GM18517 (cell line): ENCODE results near the gene CELSR3.

Source experiments
- ATAC-seq: cut with Tn5 transposase; IDR thresholded peaks from one replicate; pipeline ENCODE4 v1.9.1; 2021; ENCODE audit warnings: mild to moderate bottlenecking, moderate library complexity; ENCODE audit not compliant: unreplicated experiment

Gene CELSR3, protein sequence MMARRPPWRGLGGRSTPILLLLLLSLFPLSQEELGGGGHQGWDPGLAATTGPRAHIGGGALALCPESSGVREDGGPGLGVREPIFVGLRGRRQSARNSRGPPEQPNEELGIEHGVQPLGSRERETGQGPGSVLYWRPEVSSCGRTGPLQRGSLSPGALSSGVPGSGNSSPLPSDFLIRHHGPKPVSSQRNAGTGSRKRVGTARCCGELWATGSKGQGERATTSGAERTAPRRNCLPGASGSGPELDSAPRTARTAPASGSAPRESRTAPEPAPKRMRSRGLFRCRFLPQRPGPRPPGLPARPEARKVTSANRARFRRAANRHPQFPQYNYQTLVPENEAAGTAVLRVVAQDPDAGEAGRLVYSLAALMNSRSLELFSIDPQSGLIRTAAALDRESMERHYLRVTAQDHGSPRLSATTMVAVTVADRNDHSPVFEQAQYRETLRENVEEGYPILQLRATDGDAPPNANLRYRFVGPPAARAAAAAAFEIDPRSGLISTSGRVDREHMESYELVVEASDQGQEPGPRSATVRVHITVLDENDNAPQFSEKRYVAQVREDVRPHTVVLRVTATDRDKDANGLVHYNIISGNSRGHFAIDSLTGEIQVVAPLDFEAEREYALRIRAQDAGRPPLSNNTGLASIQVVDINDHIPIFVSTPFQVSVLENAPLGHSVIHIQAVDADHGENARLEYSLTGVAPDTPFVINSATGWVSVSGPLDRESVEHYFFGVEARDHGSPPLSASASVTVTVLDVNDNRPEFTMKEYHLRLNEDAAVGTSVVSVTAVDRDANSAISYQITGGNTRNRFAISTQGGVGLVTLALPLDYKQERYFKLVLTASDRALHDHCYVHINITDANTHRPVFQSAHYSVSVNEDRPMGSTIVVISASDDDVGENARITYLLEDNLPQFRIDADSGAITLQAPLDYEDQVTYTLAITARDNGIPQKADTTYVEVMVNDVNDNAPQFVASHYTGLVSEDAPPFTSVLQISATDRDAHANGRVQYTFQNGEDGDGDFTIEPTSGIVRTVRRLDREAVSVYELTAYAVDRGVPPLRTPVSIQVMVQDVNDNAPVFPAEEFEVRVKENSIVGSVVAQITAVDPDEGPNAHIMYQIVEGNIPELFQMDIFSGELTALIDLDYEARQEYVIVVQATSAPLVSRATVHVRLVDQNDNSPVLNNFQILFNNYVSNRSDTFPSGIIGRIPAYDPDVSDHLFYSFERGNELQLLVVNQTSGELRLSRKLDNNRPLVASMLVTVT (N-terminal part only)

GRCh38 chr3:48662753-48663488 lies at the start of gene CELSR3:
CELSR3 (minus strand) TSS chr3:48662886; CDS start chr3:48662634, 252 bp downstream.
- ATAC-seq, result no peak

- ATAC-seq, result no peak
These were observed 49.0 kb upstream of the CELSR3 start for GRCh38 chr3:48711727-48712126.

GRCh38 chr3:48709051-48709461 lies 46.4 kb upstream of the CELSR3 start:
- ATAC-seq, result no peak

DNA sequence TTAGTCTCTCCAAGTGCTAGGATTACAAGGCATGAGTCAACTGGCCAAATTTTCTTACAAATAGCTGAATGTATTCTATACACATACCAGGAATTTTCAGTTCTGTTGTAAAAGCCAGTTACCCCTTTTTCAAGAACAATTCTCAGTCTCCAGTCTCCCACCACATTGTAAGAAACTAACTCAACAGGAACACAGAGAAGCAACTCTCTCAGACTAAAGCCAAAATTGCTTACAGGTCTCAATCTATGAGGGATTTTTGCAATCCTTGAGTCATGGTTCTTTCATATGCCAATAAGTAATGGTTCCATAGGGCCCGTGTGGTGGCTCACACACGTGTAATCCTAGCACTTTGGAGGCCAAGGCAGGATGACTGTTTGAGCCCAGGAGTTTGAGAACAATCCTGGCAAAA lies 45.8 kb upstream of the CELSR3 start:
- no peak for ATAC-seq

DNA sequence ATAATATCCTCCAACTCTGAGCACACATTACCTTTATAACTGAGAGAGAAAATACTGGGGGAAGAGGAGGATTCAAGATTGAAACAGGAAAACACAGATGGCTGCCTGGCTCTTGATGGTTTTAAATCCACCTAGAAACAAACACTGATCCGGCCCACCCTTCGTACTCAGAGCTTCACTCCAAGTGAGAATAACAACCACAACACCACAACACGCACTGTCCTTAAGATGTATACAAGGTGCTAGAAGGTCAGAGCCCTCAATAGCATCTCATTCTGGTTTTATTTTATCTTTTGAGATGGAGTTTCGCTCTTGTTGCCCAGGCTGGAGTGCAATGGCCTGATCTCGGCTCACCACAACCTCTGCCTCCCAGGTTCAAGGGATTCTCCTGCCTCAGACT lies 44.5 kb upstream of the CELSR3 start:
- ATAC-seq, result no peak

- ATAC-seq, result no peak
These were observed 39.7 kb upstream of the CELSR3 start for GRCh38 chr3:48702320-48702920.

DNA sequence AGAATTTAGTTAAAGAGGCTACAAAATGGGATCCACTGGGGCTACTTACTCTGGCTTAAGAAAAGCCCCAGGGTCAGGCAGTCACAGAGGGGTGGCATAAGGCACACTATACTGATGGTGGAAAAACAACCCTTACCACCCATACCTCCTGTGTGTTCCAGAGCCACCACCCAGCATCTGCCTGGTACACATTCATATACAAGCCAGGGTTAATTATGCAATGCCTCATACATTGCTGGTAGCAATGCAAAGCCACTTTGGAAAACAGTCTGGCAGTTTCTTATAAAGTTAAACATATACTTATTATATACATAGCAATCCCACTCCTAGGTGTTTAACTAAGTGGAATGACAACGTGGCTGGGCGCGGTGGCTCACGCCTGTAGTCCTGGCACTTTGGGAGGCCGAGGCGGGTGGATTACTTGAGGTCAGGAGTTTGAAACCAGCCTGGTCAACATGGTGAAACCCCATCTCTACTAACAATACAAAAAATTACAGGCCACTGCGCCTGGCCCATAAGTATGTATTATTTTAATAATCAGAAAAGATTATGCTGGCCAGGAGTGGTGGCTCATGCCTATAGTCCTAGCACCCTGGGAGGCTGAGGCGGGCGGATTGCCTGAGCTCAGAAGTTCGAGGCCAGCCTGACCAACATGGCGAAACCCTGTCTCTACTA lies 38.2 kb upstream of the CELSR3 start:
- ATAC-seq, result no peak

- ATAC-seq, result no peak
These were observed 36.2 kb upstream of the CELSR3 start for GRCh38 chr3:48698891-48699290.

DNA sequence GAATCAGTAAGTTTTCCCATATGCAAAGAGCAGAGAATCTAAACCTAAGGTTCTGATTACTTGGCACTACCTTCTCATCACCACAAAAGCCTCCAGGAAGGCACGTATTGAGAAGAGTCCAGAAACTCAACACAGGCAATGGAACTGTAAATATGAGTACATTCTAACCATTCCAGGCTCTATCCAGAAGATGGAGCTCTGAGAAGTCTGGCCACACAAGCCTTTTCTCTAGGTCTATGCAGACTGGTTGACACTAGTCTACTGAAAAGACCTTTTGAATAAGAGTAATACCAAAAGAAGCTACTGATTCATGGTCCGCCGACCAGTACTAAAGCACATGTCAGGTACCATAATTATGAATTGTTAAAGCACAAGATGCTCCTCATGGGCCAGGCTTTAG lies 35.3 kb upstream of the CELSR3 start:
- no peak for ATAC-seq

GRCh38 chr3:48696601-48697000 lies 33.9 kb upstream of the CELSR3 start:
- no peak for ATAC-seq

GRCh38 chr3:48696156-48696555 lies 33.5 kb upstream of the CELSR3 start:
- ATAC-seq, result no peak

- no peak for ATAC-seq
These were observed 32.7 kb upstream of the CELSR3 start for GRCh38 chr3:48695393-48695753.

DNA sequence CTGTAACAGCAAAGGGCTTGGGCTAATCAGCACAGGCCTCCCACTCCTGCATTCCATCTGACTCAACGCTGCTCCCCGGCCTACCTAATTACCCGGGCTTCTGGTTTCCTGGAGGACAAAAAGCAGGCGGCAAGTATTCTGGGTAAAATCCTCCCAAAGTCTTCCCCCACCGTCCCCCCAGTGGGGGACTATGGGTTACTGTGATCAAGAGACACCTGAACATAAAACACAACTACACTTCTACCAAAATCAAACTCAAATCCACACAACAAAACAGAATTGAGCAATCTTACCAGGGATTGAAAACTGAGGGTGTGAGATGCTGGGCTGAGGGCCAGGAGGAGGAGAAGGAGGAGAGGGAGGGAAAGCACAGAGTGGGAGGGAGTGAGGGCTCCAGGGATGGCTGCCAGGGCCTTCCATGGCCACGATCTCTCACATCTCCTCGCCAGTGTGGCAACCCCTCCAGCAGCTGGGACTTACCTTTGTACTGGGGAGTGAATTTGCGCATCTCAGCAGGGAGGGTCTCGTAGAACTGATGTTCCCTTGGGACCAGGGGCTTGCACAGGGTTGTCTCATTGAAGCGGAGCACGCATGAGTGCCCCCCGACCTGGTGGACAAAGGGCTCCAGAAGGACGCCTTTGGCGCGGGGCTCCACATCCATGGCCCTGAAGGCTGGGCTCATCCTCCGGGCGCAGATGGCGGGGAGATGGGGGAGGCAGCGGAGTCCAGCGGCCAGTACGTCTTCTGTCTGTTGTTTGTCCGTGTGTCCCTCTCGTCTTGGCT lies 32.1 kb upstream of the CELSR3 start:
- no peak for ATAC-seq

GRCh38 chr3:48693826-48694225 lies 31.1 kb upstream of the CELSR3 start:
- no peak for ATAC-seq

- ATAC-seq, result no peak
These were observed 29.9 kb upstream of the CELSR3 start for GRCh38 chr3:48692551-48692950.

DNA sequence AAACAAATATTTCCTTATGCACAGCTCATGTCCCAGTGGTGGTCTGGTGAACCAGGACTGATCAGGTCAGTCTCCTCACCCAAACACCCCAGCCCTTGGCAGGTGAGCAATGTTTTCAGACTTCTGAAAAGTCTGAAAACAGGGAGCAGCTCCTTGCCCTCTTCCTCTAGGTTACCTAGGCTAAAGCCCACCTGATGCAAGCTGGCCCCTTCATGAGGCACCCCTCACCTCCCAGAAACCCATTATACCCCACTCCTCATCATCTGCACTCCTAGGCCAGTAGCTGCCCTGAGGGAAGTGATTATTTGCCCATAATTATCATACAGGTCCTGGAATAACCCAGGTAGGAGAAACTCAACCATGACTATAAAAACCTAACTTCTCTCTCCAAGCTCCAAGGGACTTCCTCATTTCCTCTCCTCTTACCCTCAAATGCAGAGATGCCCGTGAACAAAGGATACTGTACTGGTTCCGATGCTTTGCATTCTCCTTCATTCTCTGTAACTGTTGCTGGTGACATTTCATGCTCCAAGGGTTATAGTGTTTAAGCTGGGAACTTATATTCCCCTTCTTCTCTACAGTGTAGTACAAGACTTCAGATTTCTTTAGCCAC lies 28.3 kb upstream of the CELSR3 start:
- ATAC-seq, result no peak

- ATAC-seq, result no peak
These were observed 26.7 kb upstream of the CELSR3 start for GRCh38 chr3:48689384-48689783.

DNA sequence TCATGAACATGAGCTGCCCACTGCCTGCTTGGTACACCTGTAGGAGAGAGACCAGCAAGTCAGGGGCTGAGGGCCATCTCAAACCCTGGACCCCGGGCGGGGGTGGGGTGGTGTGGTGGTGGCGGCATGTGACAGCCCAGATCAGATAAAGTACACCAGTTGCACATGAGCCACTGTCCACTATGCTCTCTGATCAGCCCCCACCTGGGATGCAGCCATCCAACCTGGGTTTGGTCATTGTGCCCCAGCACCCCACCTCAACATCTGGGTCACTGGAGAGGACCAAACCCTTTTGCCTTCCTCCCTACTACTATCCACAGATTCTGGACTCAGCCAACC lies 26.0 kb upstream of the CELSR3 start:
- no peak for ATAC-seq
